Smooth muscle cell of the brain vasculature (primary cell): Measurements from ENCODE around the gene RIC3.

Experiments used
- DNase-seq: peaks from one replicate; pipeline ENCODE4 v3.0.0-alpha.2; 2012; ENCODE audit warnings: low read depth, low spot score

Gene RIC3

DNA sequence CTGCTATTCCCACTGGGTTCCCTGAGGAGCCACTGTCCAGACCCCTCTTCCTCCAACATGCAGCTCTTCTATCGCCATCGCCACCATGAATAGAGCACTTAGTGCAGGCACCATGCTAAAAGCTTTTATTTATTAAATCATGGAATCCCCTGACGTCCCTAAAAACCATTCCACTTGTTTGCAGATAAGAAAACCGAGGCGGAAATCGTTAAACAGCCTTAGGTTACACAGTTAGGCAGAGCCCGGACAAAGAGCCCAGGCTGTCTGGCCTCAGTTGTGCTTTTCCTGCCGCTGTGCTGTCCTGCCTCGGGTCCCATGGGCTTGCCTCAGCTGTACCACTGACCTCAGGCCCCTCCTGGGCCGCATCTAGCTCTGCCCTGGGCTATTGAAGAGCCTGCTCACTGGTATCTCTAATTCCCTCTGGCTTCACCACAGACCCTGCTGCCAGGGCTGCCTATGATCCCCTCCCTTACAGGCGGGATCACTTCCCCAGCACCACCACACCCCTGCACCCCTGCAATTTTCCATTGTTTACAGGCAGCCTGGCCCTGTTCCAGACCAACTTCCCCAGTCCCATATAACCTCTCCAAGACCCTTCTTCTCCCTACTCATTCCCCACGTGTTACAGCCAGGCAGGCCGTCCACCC lies 100.8 kb downstream of the RIC3 start:
- no peak for DNase-seq

GRCh38 chr11:8067567-8067928 lies 101.3 kb downstream of the RIC3 start:
- DNase-seq, result no peak

DNA sequence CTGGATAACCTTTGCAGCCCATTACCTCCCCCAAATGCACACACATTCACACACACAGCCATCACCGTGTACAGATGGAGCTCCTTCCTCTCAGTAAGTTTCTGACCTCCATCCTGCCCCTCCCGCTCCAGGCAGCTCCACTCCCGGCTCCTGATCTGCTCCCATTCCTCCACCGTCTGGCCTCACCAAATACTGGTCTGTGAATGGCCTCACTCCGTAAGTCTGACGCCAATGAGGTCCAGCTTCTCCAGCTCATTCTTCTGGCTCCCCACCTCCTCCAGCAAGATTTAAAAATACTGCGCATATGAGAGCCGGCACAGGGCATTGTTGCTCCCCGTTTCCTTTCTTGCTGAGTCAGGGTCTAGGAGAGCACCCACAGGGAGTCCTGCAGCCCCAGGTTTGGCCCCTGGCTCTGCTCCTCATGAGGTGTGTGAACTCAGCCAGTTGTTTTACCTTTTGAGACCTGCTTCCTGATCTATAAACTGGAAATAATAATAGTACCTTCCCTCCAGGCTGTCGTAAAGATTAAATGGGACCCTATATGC lies 101.8 kb downstream of the RIC3 start:
- no peak for DNase-seq

DNA sequence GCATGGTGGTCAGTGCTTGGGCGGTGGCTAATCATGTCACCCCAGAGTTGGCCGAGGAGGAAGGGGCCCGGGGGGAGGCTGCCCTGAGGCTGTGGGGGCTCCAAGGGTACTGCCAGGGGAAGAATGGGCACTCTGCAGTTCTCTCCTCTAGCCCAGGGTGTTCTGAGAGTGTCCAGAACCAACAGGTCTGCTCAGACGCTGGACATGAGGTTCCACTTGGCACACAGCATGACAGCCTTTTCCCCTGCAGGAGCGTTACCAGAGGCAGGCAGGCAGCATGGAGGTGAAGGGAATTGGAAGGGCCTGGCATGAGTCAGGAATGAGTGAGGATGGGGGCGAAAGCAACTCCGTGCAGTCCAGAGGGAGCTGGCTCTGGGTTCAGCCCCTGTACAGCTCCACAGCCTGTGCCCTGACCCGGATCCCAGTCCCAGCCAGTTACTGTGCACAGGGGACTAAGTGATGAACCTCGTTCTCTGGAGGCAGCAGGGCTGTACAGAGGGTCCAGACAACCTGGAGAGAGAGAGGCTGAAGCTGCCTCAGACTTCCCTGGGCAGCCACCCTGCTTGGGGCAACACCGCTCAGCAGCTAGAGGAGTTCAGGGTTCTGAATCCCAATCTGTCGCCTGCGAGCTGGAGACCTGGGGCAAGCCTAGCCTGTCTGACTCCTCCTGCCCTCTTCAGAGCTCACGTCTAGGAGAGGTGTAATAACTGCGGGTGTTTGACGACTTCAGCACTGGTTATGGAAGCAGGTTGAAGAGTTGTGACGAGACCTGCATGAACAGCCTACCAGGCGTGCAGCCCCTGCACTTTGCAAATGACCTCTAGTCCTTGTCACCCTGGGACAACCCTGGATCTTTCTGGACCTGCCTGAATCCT lies 102.6 kb downstream of the RIC3 start:
- DNase-seq, result no peak

DNA sequence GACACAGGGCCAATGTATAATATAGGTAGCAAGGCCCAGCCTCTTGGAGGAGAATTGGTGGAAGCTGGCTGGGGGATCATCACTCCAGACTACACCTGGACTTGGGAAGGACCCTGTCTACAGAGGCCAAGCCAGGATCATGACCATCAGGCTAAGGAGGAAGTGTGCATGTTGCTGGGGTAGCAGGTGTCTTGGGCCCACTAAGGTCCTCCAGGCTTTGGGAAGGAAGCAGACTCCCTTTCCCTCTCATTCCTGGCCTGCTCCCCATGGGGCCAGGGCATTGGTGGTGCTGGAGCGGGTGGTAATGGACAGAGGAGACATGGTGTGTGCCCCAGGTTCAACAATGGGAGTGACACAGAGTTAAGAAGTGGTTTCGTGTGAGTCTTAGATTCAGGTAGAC lies 103.8 kb downstream of the RIC3 start:
- DNase-seq, result no peak

- no peak for DNase-seq
Observed at GRCh38 chr11:8063324-8063723, 105.5 kb downstream of the RIC3 start.

GRCh38 chr11:8062781-8063257 lies 106.0 kb downstream of the RIC3 start:
- DNase-seq, result no peak

DNA sequence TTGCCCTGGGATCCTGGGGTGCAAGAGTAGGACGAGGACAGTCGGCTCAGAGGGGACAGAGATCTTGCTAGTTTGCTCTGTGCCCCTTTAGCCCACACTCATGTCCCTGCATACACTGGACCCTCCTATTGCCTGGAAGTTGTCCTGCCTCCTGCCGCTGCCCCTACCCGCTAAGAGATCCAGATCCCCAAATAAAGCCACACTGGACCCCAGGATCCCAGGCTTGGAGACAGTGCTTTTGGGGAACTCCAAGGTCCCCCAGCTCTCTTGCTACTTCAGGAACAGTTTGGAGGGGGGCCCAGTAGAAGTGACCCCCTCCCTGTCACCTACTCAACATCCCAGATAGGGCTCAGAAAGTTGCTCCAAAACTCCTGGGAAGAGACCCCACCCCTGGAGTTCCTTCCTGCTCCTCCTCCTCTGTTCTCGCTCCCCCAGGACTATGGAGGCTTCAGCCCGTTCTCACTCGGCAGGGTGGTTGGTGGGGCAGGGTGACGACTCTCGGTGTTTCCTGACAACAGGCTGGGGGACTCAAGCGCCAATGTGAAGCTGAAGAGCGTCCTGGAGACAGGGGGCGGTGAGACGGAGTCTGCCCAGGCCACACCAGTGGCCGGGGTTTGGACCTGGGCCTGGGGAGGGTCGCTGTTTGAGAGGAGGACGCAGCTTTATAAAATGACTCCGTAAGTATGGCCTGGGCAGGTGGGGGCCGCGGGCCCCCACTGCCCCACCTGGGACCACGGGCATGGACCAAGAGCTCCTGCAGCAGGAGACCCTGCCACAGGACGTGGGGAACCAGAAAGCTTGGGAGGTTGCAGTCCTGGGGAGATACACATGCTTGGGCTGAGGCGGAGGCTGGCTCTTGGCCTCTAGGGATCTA lies 107.0 kb downstream of the RIC3 start:
- no peak for DNase-seq

DNA sequence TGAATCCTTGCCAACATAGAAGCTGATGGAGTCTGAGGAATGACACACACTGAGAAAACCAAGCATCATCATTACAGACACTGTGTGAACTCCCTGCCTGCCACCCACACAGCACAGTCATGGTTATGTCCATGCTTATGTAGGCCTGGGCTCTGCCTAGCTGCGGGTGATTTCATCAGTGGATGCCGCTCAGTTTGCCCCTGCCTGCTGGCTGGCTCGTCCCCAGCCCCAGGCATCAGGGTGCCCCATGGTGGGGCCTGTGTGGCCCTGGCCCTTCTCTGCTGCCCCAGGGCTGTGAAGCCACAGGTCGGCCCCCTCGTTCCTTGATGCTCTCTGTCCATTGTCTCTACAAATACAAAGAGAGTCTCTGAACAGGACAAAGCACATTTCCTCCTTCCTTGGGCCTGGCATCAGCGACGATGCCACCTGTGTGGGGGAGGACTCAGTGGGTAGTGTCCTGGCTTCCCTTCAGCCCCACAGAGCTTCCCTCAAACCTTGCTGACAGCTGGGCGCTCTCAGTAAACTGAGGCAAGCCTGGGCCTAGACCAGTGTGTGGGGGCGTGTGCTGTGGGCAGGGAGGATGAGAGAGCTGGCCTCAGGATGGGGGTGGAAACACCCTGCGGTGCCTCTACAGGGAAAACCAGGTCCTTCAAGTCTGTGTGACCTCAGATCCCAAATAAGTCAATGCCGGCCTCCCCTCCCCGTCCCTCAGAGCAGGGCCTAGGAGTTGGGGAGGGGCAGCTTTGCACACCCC lies 107.8 kb downstream of the RIC3 start:
- DNase-seq, result no peak

GRCh38 chr11:8060146-8060719 lies 108.6 kb downstream of the RIC3 start:
- DNase-seq, result no peak

- no peak for DNase-seq
Observed at GRCh38 chr11:8059571-8060011, 109.2 kb downstream of the RIC3 start.

GRCh38 chr11:8059030-8059429 lies 109.8 kb downstream of the RIC3 start:
- no peak for DNase-seq

GRCh38 chr11:8058216-8058615 lies 110.6 kb downstream of the RIC3 start:
- no peak for DNase-seq

DNA sequence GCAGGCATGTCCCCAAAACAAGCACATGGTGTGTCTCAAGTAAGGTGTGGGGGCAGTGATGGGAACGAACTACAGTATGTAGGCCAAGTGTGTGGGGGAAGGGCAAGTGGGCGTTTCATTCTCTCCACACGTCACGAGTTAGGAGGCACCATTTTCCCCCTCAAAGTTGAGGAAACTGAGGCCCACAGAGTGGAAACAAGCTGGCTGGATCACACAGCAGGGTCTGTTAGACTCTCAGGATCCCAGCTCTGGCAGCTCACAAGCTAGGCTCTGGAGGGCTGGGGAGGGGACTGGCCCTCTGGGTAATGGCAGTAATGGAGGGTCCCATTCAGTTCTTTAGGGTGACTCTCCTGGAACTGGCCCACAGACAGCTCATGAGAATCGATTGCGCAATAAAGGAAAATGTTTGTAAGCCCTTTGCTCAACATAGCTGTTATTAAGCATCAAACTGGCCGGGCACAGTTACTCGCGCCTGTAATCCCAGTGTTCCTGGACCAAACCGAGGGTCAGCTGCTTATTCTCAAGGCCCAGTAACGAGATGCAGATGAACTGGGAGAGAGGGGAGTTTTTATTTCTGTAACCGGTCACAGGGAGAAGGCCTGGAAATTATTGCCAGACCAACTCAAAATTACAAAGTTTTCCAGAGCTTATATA lies 111.9 kb downstream of the RIC3 start:
- no peak for DNase-seq
